HG03095 (cell line): Measurements from ENCODE around the gene P2RY12.

Experiments used
- ATAC-seq: cut with Tn5 transposase; IDR thresholded peaks from one replicate; pipeline ENCODE4 v1.9.1; 2021; ENCODE audit warnings: moderate library complexity; ENCODE audit not compliant: unreplicated experiment

The P2RY12 gene

GRCh38 chr3:151350656-151351055 lies 33.9 kb downstream of the P2RY12 start:
- no peak for ATAC-seq

GRCh38 chr3:151347432-151347831 lies 37.1 kb downstream of the P2RY12 start:
- no peak for ATAC-seq

DNA sequence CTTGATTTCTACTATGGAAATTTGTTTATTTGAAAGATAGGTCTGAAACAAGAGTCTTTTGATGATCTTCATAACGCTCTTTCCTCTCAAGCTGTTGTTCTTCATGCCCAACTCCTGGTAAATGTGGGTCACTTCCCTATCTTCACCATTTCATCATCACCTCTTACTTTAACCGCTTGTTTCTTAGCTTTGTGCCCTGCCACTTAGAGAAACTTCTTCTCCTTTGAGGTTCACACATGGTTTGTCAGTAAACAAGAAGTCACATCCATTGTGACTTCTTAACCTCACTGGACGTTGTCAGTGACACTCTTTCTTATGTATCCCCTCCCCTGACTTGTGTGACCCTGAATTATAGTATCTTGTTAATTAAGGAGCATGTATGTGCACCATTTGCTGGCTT lies 38.3 kb downstream of the P2RY12 start:
- ATAC-seq, result no peak

- no peak for ATAC-seq
Measured at GRCh38 chr3:151345859-151346258, 38.7 kb downstream of the P2RY12 start.

GRCh38 chr3:151331696-151332095 lies 52.9 kb downstream of the P2RY12 start:
- no peak for ATAC-seq

DNA sequence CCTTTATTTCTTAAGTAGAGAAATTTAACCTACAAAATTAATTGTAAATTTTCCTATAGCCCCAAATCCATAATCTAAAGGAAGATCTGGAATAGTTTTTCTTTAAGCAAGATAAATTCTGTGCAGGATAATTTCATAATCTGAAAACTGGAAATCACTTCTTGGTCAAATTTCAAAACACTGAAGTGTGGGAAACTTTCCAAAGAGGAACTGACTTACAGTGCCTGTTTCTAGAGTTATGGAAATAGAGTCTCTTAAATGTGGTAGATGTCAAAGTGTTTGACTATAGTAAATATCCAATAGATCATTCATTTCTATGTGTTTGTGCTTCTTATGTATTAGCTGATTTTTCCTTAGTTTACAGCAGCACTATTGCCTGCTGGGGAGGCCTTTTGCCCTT lies 53.7 kb downstream of the P2RY12 start:
- ATAC-seq, result no peak

DNA sequence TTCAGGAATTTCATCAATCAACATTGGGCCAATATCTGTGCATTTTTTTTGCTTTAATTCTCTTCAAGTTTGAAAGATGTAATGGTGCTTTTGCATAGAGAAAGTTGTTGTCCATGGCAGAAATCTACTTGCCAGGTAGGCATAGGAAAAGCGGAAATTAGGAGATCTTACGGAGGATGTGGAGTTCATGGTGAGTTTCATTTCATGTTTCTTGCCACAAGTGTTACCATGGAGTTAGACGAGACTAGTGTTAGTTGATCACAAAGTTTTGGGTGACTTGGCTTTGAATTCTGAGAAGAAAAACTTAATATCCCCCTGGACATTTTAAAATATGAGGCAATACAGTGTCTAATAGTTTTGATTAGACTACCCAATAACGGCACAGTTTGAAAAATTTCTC lies 54.2 kb downstream of the P2RY12 start:
- no peak for ATAC-seq

DNA sequence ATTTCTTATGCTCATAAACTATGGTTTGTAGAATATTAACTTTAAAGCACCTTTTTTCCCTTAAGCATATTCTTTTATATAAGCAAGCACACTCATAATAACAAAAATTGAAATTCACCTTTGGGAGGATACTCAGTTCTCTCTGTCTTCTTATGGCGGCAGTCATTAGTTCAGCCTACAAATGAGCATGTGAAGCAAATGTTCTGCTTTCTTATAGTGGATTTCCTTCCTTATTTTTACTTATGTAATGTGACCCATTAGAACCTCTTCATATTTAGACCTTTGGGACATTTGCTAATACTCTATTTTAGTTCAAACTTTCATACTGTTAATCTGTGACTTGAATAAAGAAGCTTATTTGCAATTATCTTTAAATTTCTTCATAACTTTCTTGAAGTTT lies 55.2 kb downstream of the P2RY12 start, which contains the start of gene P2RY13:
P2RY13 (minus strand) TSS at position 187 of the 400 bp plus-strand sequence; CDS start at position 166, 21 bp downstream.
- no peak for ATAC-seq

GRCh38 chr3:151328298-151328995 lies 56.1 kb downstream of the P2RY12 start:
- ATAC-seq, result no peak

- no peak for ATAC-seq
Measured at GRCh38 chr3:151327571-151328198, 56.9 kb downstream of the P2RY12 start.

- no peak for ATAC-seq
Measured at GRCh38 chr3:151322511-151322910, 62.0 kb downstream of the P2RY12 start.

DNA sequence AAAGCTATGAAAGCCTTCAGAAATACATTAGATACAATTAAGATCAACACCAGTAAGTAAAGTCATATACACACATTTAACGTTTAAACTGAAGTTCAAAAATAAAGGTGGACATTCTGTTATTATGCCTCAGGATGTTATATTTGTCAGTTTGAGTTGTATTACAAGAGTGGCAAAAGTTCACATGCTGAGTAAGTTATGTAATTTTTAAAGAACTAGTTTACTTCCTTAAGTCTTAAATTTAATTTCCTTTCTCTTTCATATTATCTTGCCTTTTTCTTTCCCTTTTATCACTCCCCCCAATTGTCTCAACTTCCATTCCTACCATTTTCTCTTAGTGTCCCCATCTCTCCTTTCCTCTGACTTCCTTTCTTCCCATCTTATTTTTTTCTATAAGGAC lies 63.0 kb downstream of the P2RY12 start:
- ATAC-seq, result no peak

GRCh38 chr3:151320131-151320530 lies 64.4 kb downstream of the P2RY12 start:
- ATAC-seq, result no peak

DNA sequence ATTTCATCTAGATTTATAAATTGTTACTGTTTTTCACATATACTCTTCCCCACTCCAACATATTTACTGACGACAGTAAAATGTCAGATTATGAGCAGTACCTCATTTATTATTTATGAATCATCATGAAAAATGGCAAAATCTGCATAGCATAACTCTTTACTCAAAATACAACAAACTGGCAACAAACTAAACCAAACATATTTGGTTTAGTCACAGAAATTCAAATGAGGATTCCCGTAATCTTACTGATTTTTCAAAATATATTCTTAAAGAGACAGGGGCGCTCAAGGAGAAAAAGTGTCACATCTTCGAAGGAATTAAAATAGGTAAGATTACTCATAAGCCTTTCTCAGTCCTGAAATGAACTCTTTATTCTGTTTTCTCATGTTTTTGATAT lies 64.9 kb downstream of the P2RY12 start:
- no peak for ATAC-seq

- no peak for ATAC-seq
Measured at GRCh38 chr3:151318991-151319390, 65.6 kb downstream of the P2RY12 start.

GRCh38 chr3:151318313-151318712 lies 66.2 kb downstream of the P2RY12 start:
- ATAC-seq, result no peak

DNA sequence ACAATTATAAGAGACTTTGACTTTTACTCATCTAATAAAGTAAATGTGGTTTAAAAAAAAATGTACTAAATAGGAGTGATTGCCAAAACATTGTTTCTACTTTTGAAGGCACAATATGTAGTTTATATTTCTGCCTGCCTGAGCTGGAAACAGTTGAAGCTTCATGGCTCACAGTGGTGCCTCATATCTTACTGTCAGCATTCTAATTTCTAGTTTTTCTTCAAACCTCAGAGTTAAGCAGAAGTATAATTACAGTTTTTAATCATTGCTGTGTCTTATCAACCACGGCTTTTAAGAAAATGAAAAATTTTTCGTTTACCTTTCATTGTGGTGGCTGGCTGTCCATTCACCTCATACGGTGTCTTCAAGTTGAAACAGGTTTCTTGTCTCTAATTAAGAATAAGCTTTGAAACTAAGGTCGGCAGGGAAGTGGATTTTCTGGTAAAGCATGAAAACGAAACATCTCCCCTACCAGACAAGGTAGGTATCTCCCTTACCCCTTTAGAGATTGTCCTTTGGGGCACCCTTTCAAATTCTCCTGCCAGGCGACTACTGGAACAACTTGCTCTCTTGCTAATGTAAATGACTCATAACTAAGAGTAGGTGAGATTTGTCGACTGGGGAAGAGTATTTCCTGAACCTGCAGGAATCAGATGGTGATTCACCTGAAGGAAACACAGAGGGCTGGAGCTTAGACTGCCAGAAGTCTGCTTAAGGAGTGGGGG lies 68.1 kb downstream of the P2RY12 start, which contains the start of gene GPR87:
GPR87 (minus strand) TSS at position 554 of the 725 bp plus-strand sequence. CDS start 16,720 bp downstream, outside the sequence.
- ATAC-seq, result no peak

DNA sequence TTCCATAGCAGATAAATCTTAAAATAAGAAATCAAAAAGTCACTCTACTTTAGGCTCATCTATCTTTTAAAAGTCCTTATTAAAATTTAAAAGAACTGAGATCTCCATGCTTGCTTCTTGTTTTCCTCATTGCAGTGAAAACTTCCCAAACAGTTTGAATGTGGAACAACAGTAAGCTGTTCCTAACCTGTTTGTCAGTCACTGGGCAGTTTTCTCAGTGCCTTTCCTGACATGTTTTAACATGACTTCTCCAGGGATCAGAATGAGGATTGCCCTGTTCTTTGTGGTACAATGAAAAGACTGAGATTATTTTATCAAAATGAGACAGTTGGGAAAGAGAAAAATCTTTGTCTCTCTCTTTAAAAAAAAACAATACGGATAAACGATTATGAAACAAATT lies 68.7 kb downstream of the P2RY12 start:
- ATAC-seq, result no peak

GRCh38 chr3:151315136-151315535 lies 69.4 kb downstream of the P2RY12 start:
- ATAC-seq, result no peak

DNA sequence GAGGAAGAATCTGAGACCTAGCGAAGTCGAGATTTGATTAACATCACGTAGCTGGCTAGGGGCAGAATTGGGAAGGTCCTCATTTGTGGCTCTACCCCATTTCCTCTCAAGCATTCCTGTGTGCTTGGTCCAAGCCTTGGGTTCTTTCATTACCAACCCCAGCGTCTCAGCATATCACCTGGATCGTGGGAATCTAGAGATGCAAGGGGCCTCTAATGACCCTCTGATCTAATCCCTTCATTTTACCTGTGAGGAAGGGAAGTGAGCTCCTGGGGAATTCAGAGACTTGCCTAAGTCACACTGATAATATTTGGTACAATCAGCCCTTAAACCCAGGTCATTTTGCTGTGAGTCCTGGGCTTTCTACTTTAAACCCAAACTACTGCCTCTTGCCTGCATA lies 70.0 kb downstream of the P2RY12 start:
- ATAC-seq, result no peak

GRCh38 chr3:151314137-151314536 lies 70.4 kb downstream of the P2RY12 start:
- ATAC-seq, result no peak

GRCh38 chr3:151312972-151313371 lies 71.6 kb downstream of the P2RY12 start:
- ATAC-seq, result no peak
